GM18507 (cell line): ENCODE measurements around the gene DCDC2C.

Experiments
- DNase-seq: peaks from one replicate; pipeline ENCODE4 v3.0.0; 2011; ENCODE audit warnings: low read depth; ENCODE audit not compliant: insufficient read length; ENCODE audit errors: extremely low spot score
- FAIRE-seq: peaks from 2 replicates; lab custom pipeline; 2011; peaks lifted over from hg19 to GRCh38; lab: Jason Lieb, UNC

DCDC2C gene

GRCh38 chr2:3670941-3671340, 32.4 kb upstream of the DCDC2C start:
- FAIRE-seq (no peak), DNase-seq (no peak)

GRCh38 chr2:3672861-3673678, 30.3 kb upstream of the DCDC2C start:
- DNase-seq (no peak), FAIRE-seq (no peak)

GRCh38 chr2:3674066-3674845, 29.1 kb upstream of the DCDC2C start:
- FAIRE-seq (no peak), DNase-seq (no peak)

- DNase-seq (no peak), FAIRE-seq (no peak)
These were observed 27.7 kb upstream of the DCDC2C start for GRCh38 chr2:3675687-3676086.

- FAIRE-seq (no peak), DNase-seq (no peak)
These were observed 25.9 kb upstream of the DCDC2C start for GRCh38 chr2:3677436-3677835.

- FAIRE-seq: no peak
These were observed 25.2 kb upstream of the DCDC2C start for GRCh38 chr2:3678212-3678611.

DNA sequence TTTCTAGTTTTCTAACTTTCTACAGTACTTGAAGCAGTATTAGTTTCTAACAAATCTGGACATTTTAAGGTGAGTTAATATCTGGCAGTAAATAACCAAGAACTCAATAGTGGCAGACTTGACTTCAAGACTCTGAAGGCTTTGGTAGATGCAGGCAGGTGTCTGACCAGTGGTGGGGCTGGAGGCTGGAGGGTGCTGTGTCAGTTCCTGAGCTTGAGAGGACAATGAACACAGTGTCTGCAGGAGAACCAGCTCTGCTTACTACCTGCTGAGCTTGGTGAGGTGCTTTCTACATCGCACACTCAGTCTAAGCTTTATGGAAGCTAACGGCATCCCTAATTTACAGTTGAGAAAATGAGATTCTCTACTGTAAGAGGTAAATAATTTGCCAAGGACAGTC, 24.2 kb upstream of the DCDC2C start:
- no peak for FAIRE-seq
- no peak for DNase-seq

More at GRCh38 chr2:3678212-3678611, 25.2 kb upstream of the DCDC2C start:
- no peak for DNase-seq

DNA sequence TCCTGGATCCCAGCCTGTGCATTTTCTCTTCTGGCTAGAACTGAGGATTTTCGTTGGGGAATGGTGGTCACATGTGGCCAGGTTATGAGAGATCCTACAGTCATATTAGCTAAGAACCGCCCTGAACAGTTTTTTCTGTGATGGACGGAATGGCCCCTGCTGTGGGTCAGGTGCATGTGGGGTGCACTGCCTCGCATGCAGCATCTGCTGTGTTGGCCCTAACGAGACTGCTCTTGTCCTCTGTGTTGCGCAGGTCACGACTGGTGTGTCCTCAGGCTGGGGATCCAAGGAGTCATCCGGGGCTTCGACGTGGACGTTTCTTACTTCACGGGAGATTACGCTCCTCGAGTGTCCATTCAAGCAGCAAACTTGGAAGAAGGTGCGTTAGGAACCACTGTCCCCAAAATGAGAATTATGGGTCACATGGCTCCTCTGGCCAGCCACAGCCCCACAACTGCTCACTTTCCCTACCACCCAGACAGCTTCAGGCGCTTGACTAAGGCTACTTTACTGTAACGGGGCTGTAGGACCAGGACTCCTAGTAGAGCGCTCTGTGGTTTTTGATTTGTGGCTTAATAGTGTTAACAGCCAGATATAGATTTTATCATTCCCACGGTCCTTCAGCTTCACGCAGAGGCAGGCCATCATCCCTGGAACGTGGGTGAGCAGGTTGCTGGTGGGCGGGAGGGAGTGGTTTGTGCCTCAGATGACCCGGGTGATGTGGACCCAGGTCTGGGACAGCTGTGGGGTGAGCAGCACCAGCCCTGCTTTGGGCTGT, 23.6 kb upstream of the DCDC2C start:
- FAIRE-seq (no peak), DNase-seq (no peak)

GRCh38 chr2:3680548-3681345, 22.6 kb upstream of the DCDC2C start:
- no peak for DNase-seq
- no peak for FAIRE-seq

- FAIRE-seq: no peak
- DNase-seq: no peak
These were observed 21.8 kb upstream of the DCDC2C start for GRCh38 chr2:3681625-3682024.

GRCh38 chr2:3682811-3683210, 20.6 kb upstream of the DCDC2C start:
- FAIRE-seq: no peak
- no peak for DNase-seq

GRCh38 chr2:3683748-3684454, 19.5 kb upstream of the DCDC2C start:
- FAIRE-seq: no peak
- DNase-seq: no peak

- FAIRE-seq (no peak), DNase-seq (no peak)
These were observed 13.2 kb upstream of the DCDC2C start for GRCh38 chr2:3689998-3690748.

DNA sequence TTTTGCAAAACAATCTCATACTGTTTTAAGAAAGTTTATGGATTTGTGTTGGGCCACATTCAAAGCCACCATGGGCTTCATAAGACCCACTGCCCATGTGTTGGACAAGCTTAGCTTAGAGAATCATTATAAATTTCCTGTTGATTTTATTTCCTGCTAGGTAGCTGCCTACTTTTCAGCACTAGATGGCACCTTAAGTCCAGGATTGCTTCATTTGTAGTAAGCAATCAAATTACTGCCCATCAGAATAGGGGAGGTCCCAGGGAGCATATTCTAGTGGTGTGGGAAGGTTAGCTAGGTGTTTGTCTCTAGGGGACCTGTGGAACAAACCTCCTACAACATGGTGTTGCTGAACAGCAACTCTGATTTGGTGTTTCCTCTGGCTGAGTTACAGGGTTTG, 11.0 kb upstream of the DCDC2C start:
- DNase-seq (no peak), FAIRE-seq (no peak)

DNA sequence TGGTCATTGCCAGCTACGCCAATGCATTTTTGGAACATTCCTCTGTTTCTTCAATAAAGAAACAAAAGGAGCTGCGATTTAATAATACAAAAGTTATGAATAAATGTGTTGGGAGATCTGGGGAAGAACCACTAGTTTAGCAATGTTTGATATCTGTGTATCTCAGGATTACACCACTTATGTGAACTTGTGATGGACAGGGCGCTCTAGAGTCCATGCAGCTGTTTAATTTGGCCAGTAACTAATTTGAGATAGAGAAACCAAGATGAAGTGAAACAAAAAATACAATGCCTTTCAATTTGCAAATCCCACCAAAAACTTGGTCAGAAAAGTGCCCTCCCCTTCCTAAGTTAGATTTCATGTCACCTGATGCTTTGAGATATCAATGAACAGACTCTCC, 6.8 kb upstream of the DCDC2C start:
- FAIRE-seq: no peak
- DNase-seq: no peak

DNA sequence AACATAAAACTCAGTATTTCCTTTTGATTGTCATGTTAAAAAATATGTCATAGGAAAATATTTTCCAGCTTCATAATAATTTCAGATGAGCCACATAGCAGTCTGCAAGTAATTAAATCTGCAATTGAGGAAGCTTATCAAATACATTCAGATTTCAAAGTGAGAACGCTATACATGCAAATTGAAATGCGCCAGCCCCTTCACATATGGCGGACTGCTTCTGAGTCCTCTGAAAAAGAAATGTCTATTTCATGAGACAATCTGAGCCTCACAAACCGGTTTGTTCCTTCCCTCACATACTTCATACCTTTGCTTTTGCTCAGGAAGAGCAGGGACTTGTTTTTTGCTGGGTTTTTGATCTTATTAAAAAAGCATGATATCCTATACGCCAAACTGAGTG, 2.3 kb upstream of the DCDC2C start:
- FAIRE-seq (no peak), DNase-seq (no peak)

- DNase-seq: no peak
- FAIRE-seq: no peak
These were observed 481 bp downstream of the DCDC2C start for GRCh38 chr2:3703757-3704355.

DNA sequence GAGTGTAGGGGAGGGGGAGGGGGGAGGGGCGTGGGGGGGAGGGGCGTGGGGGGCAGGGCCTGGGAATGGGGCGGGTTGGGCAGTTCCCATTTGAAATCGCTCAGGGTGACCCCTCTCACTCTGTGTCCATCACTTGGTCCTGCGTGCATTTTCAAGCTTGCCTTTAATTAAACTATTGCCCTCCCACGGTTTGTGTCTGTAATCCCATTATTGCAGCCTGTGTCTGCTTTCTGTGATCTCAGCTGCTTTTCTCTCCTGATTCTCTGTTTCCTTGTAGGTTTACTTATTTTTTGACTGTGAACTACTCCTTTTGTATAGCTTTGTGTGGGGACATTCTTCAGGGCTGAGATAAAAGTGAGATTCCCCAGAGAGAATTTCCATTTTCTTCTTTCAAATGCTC, 1.3 kb downstream of the DCDC2C start:
- no peak for DNase-seq
- no peak for FAIRE-seq
